ENCODE results near the gene OR6B2.

Gene OR6B2

DNA sequence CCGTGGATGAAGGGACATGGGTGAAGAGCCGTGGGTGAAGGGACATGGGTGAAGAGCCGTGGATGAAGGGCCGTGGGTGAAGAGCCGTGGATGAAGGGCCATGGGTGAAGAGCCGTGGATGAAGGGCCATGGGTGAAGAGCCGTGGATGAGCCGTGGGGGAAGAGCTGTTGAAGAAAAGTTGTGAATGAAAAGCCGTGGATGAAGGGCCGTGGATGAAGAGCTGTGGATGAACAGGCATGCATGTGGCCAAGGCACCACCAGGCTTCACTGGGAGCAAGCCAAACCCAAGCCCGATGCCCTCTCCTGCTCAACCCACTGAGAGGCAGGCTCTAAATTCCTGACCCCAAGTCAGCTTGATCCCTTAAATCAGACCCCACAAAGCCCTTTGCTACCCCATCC, 12.5 kb upstream of the OR6B2 start:
- DNase-seq (ENCODE audit: low read depth) = no peak
- no peak overlapping the region for H3K4me3 ChIP-seq (ENCODE audit: low read length)
- TF ChIP-seq, protein P1, sequence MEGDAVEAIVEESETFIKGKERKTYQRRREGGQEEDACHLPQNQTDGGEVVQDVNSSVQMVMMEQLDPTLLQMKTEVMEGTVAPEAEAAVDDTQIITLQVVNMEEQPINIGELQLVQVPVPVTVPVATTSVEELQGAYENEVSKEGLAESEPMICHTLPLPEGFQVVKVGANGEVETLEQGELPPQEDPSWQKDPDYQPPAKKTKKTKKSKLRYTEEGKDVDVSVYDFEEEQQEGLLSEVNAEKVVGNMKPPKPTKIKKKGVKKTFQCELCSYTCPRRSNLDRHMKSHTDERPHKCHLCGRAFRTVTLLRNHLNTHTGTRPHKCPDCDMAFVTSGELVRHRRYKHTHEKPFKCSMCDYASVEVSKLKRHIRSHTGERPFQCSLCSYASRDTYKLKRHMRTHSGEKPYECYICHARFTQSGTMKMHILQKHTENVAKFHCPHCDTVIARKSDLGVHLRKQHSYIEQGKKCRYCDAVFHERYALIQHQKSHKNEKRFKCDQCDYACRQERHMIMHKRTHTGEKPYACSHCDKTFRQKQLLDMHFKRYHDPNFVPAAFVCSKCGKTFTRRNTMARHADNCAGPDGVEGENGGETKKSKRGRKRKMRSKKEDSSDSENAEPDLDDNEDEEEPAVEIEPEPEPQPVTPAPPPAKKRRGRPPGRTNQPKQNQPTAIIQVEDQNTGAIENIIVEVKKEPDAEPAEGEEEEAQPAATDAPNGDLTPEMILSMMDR (conservative IDR thresholded peaks at IDR 0.05; ENCODE audit: low read length) = no peak

DNA sequence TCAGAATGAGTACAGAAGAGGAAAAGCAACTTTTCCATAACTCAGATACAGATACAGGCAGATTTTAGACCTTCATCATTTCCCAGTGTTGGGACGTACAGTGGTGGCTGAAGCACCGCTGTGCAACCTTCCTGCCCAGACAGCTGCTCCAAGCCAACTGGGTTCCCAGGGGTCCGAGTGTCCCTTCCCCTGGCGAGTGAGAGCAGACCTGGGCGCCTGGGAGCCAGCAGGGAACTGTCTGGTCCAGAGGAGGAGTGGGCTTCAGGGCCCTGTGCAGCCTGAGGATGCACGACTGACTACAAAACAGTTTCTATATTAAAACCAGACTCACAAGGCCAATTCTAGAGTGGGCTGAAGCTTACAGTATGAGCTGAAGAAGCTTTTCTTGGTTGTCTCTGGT, 11.1 kb upstream of the OR6B2 start:
- no peak for DNase-seq (ENCODE audit: low read depth)
- TF ChIP-seq, protein P1 (conservative IDR thresholded peaks at IDR 0.05; ENCODE audit: low read length) = no peak
- H3K4me3 ChIP-seq (ENCODE audit: low read length) = no peak overlapping the region

DNA sequence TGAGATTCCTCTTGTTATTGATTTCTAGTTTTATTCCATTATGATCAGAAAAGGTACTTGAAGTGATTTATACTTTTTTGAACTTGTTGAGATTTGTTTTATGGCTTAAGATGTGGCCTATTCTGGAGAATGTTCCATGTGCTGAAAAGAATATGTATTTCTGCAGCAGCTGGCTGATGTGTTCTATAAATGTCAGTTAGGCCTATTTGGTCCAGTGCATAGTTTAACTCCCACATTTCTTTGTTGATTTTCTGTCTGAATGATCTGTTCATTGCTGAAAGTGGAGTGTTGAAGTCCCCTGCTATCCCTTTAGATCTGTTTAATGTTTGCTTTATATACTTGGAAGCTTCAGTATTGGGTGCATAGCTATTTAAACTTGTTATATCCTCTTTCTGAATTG, 7.1 kb upstream of the OR6B2 start:
- no peak for DNase-seq (ENCODE audit: low read depth)
- TF ChIP-seq, protein P1 (conservative IDR thresholded peaks at IDR 0.05; ENCODE audit: low read length) = no peak
- no peak overlapping the region for H3K4me3 ChIP-seq (ENCODE audit: low read length)

DNA sequence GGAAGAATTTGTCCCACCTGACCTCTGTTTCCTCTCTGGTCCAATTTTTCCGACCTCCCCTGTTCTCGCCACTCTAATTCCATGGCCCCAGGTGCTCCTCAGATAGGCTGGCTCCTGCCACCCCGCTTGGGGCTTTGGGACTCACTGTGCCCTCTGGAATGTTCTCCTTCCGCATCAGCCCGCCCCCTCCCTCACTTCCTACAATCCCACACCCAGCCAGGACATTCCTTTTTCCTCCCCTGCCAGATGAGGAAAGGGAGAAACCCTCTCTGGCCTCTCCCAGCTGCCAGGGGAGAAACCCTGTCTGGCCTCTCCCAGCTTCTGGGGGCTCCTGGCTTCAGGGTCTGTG, 3.1 kb upstream of the OR6B2 start:
- no peak for DNase-seq (ENCODE audit: low read depth)
- H3K4me3 ChIP-seq (ENCODE audit: low read length) = no peak overlapping the region
- TF ChIP-seq, protein P1 (conservative IDR thresholded peaks at IDR 0.05; ENCODE audit: low read length) = no peak

DNA sequence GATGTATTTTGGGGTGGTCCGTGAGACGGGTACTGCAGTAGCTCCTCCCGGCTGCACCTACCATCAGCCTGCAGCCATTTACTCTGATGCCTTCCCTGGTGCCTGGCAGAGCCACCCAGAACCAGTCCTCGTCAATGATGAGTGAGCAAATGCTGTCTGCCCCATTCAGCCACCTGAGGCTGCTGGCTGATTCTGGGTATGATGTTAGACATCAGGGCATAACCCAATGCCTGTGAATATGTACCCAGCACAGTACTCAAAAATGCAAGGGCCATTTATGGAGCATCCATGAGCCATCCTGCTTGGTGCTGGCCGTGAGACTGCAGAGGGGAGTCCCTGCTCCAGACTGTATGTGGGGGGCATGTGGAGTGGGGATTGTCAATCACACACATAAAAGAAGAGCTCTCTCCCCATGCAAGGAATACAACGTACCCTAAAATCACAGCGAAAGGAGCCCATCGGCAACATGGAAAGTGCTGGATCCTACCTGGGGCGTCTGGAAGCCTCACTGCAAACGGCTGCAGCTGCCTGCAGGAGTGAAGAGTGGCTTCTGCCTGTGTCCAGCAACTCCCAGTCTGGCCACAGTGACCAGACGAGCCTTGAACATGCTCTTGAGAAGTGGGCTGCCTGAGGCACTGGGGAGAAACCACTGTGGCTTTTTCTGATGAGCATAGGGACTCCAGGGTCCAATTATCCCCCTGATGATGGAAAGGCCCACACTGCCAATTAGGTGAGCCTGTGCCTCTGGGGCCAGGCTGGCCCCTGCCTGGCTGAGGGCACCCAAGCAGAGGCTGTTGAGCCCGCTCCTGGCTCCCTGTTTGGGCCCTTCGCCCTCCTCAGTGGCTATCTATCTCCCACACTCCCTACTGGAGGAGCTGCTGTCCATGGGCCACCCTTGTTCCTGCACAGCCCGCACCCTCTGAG, 2.4 kb upstream of the OR6B2 start:
- TF ChIP-seq, protein P1 (conservative IDR thresholded peaks at IDR 0.05; ENCODE audit: low read length) = no peak
- no peak overlapping the region for H3K4me3 ChIP-seq (ENCODE audit: low read length)
- DNase-seq (ENCODE audit: low read depth) = no peak

DNA sequence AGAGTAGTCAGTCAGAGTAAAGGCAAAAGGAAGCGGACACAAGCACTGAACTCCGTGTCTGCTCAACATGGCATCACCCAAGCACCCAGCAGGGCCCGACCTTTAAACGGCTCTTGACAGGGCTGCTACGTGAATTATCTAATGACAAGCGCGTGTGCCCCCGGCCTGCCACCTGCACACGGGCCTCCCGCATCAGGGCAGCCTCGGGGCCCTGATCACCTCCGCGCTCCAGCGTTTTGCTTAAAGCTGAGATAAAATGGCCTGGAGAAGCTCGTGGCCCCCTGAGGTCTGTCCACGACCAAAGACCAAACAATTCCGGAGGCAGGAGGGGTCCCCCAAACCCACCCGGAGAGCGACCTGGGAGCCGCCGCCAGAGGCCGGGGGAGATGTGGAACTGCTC, 5.5 kb downstream of the OR6B2 start:
- peak overlapping the region; percentile 67 for H3K4me3 ChIP-seq (ENCODE audit: low read length)
- TF ChIP-seq, protein P1 (conservative IDR thresholded peaks at IDR 0.05; ENCODE audit: low read length) = no peak
- no peak for DNase-seq (ENCODE audit: low read depth)

DNA sequence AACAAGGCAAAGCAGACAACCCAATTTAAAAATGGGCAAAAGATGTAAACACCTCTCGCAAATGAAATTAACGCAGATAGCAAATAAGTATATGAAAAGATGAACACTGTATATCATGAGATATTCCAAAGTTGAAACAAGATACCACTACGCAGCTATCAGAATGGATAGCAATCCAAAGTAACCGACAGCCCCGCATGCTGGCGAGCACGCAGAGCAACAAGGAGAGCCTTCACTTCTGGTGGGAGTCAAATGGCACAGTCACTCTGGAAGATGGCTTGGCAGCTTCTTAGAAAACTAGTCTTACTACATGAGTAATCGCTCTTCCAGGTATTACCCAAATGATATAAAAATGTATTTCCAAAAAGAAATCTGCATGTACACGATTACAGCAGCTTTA, 6.4 kb downstream of the OR6B2 start:
- TF ChIP-seq, protein P1 (conservative IDR thresholded peaks at IDR 0.05; ENCODE audit: low read length) = no peak
- H3K4me3 ChIP-seq (ENCODE audit: low read length) = peak overlapping the region; percentile 67
- no peak for DNase-seq (ENCODE audit: low read depth)
